Measurements from ENCODE around the gene KLF16.

Gene KLF16

DNA sequence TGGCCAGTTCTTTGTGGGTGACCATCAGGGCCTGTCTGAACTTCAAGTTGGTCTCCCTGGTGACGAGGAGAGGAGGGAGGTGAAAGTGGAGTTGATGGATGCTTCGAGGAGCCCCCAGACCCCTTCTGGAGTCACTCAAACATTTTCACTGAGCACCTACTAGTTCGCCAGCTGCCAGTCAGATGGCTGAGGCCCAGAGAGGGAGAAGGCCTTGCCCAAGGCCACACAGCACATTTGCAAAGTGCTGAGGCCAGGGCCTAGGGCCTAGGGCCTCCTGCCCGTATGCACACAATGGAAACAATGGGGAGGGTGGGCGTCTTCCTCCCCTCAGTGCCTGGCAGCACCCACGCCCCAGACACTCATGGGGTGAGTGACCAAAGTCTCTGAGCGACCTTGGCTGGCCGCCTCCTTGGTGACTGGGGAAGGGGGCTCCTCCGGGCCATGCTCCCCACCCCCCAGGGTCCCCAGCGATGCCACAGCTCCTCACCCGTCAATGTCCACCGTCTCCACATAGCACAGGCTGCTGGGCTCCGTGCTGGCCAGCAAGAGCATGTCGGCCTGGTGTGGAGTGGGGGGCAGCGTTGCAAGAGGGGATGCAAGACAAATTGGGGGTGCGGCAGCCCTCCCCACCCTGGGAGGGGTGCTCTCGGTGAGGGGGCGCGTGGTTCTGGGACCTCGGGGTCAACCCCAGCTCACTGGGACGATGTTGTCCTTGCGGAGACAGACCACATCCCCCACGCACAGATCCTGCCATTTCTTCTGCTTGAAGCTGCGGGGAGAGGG is 57.8 kb downstream of the KLF16 start:
- DNase-seq = no peak

GRCh38 chr19:1804858-1805257 is 58.5 kb downstream of the KLF16 start:
- DNase-seq = no peak
